HEK293 (cell line): ENCODE results near the gene SMIM36.

Experiments
- CTCF ChIA-PET: fragments of 350-600 bp; formaldehyde crosslinking; extraction: SDS; loops from one replicate; lab custom pipeline; 2021; ENCODE audit warnings: antibody characterized with exemption; lab: Yijun Ruan, JAX
- POLR2A ChIA-PET: fragments of 300-600 bp; formaldehyde crosslinking; extraction: SDS; loops from one replicate; lab custom pipeline; 2020; ENCODE audit warnings: antibody characterized with exemption, inconsistent platforms; lab: Yijun Ruan, JAX
- H3K27ac ChIP-seq: fragments of 200-500 bp; sonication (Bioruptor generic); 2 replicates; pipeline ENCODE4 v1.5.1; 2014; ENCODE audit warnings: low read depth, low read length, control low read depth, inconsistent platforms; ENCODE audit errors: extremely low read depth
- H3K36me3 ChIP-seq, 2 experiments: fragments of 200-500 bp in 1 of 2; sonication (Bioruptor generic) in 1 of 2; 1 replicate in 1 of 2; 2 replicates in 1 of 2; pipeline ENCODE4 v1.5.1; 2014 to 2017; ENCODE audit warnings: inconsistent platforms in 2 of 2, low read length in 2 of 2; ENCODE audit not compliant: control insufficient read depth in 2 of 2, insufficient read depth in 1 of 2
- H3K4me1 ChIP-seq: fragments of 200-500 bp; sonication (Bioruptor generic); 2 replicates; pipeline ENCODE4 v1.5.1; 2014; ENCODE audit warnings: mild to moderate bottlenecking, low read length, inconsistent platforms; ENCODE audit not compliant: control insufficient read depth, insufficient read depth
- H3K4me3 ChIP-seq: 2 replicates; pipeline ENCODE4 v1.5.1; 2011; ENCODE audit warnings: low read depth, mild to moderate bottlenecking, control low read depth, low read length, moderate library complexity
- H3K9me3 ChIP-seq: fragments of 200-500 bp; sonication (Bioruptor generic); 2 replicates; pipeline ENCODE4 v1.5.1; 2014; ENCODE audit warnings: low read depth, low read length, inconsistent platforms; ENCODE audit not compliant: control insufficient read depth, insufficient read depth
- MZF1 ChIP-seq: fragments of 450-650 bp; formaldehyde crosslinking; IDR thresholded peaks from 2 replicates; pipeline ENCODE4 v1.5.1; 2017; ENCODE audit warnings: missing biosample characterization, missing genetic modification characterization, borderline replicate concordance
- PRDM2 ChIP-seq: fragments of 450-650 bp; formaldehyde crosslinking; IDR thresholded peaks from 2 replicates; pipeline ENCODE4 v1.5.1; 2016; ENCODE audit warnings: missing biosample characterization, missing genetic modification characterization, borderline replicate concordance
- PRDM6 ChIP-seq: fragments of 450-650 bp; formaldehyde crosslinking; IDR thresholded peaks from 2 replicates; pipeline ENCODE4 v1.5.1; 2017; ENCODE audit warnings: missing biosample characterization, missing genetic modification characterization
- ZBTB10 ChIP-seq: fragments of 450-650 bp; formaldehyde crosslinking; IDR thresholded peaks from 2 replicates; pipeline ENCODE4 v1.5.1; 2016; ENCODE audit warnings: missing biosample characterization, missing genetic modification characterization
- ZFHX2 ChIP-seq: fragments of 450-650 bp; formaldehyde crosslinking; conservative IDR thresholded peaks from 2 replicates; pipeline ENCODE4 v1.5.1; 2016; ENCODE audit warnings: missing biosample characterization, missing genetic modification characterization
- ZFP41 ChIP-seq: fragments of 450-650 bp; formaldehyde crosslinking; IDR thresholded peaks from 2 replicates; pipeline ENCODE4 v1.5.1; 2016; ENCODE audit warnings: missing biosample characterization, missing genetic modification characterization, borderline replicate concordance
- ZNF146 ChIP-seq: fragments of 450-650 bp; formaldehyde crosslinking; IDR thresholded peaks from 2 replicates; pipeline ENCODE4 v1.5.1; 2016; ENCODE audit warnings: missing biosample characterization, missing genetic modification characterization
- ZNF16 ChIP-seq: fragments of 450-650 bp; formaldehyde crosslinking; IDR thresholded peaks from 2 replicates; pipeline ENCODE4 v1.5.1; 2016; ENCODE audit warnings: low read depth, missing biosample characterization, missing genetic modification characterization
- ZNF24 ChIP-seq: fragments of 450-650 bp; formaldehyde crosslinking; IDR thresholded peaks from 2 replicates; pipeline ENCODE4 v1.5.1; 2016; ENCODE audit warnings: missing biosample characterization, missing genetic modification characterization
- ZNF423 ChIP-seq: fragments of 450-650 bp; formaldehyde crosslinking; IDR thresholded peaks from 2 replicates; pipeline ENCODE4 v1.5.1; 2016; ENCODE audit warnings: missing biosample characterization, missing genetic modification characterization
- ZNF48 ChIP-seq: fragments of 450-650 bp; formaldehyde crosslinking; IDR thresholded peaks from 2 replicates; pipeline ENCODE4 v1.5.1; 2016; ENCODE audit warnings: missing biosample characterization, missing genetic modification characterization
- ZNF501 ChIP-seq: fragments of 450-650 bp; formaldehyde crosslinking; IDR thresholded peaks from 2 replicates; pipeline ENCODE4 v1.5.1; 2016; ENCODE audit warnings: missing biosample characterization, missing genetic modification characterization
- ZNF555 ChIP-seq: fragments of 450-650 bp; formaldehyde crosslinking; conservative IDR thresholded peaks from 2 replicates; pipeline ENCODE4 v1.5.1; 2017; ENCODE audit warnings: missing biosample characterization, mild to moderate bottlenecking, missing genetic modification characterization, inconsistent platforms
- ZNF645 ChIP-seq: fragments of 450-650 bp; formaldehyde crosslinking; IDR thresholded peaks from 2 replicates; pipeline ENCODE4; 2016; ENCODE audit warnings: missing biosample characterization, missing genetic modification characterization
- ZNF660 ChIP-seq: fragments of 450-650 bp; IDR thresholded peaks from 2 replicates; pipeline ENCODE4 v1.5.1; 2018; ENCODE audit warnings: missing biosample characterization, mild to moderate bottlenecking, missing genetic modification characterization
- ZNF664 ChIP-seq: fragments of 450-650 bp; formaldehyde crosslinking; IDR thresholded peaks from 2 replicates; pipeline ENCODE4 v1.5.1; 2016; ENCODE audit warnings: missing biosample characterization, missing genetic modification characterization
- ZSCAN18 ChIP-seq: fragments of 450-650 bp; formaldehyde crosslinking; IDR thresholded peaks from 2 replicates; pipeline ENCODE4 v1.5.1; 2016; ENCODE audit warnings: missing biosample characterization, missing genetic modification characterization
- ZXDB ChIP-seq: fragments of 450-650 bp; formaldehyde crosslinking; IDR thresholded peaks from 2 replicates; pipeline ENCODE4 v1.5.1; 2016; ENCODE audit warnings: missing biosample characterization, missing genetic modification characterization

Gene SMIM36

GRCh38 chr17:55414983-55415382 lies 96.3 kb downstream of the SMIM36 start:
- Histone ChIP-seq H3K9me3 (no peaks in the 10 kb centered on the region), H3K36me3 (peaks cover 32 to 48% of the 10 kb centered on the region in 2 experiments), H3K4me1 (peaks cover under 1% of the 10 kb centered on the region; the same call in 1 of the 2 replicates), H3K4me3 (no peak overlapping the region), H3K27ac (no peak overlapping the region)
- CTCF ChIA-PET = interaction anchor here (0.6 to 1.0 kb wide), 2 partner anchors 52 to 60 kb away, joined by 3 to 4 read pairs; no protein-coding TSS in a partner anchor
- POLR2A ChIA-PET = no interaction called here
- TF ChIP-seq ZNF645 (tag by site-specific recombination) = no peak
- no peak for TF ChIP-seq PRDM6
- TF ChIP-seq PRDM2 = no peak
- no peak for TF ChIP-seq ZNF660 (tag by site-specific recombination)
- TF ChIP-seq ZNF501 (tag by site-specific recombination) = no peak

- Histone ChIP-seq H3K27ac (no peak overlapping the region), H3K4me3 (no peak overlapping the region), H3K9me3 (no peaks in the 10 kb centered on the region), H3K36me3 (peaks cover 42 to 53% of the 10 kb centered on the region in 2 experiments), H3K4me1 (no peaks in the 10 kb centered on the region)
- TF ChIP-seq ZNF48 (tag by site-specific recombination) = no peak
- TF ChIP-seq ZSCAN18 (tag by site-specific recombination) = no peak
- TF ChIP-seq MZF1 (tag by site-specific recombination) = no peak
- TF ChIP-seq ZNF555 (tag by site-specific recombination) = no peak
- POLR2A ChIA-PET = no interaction called here
- CTCF ChIA-PET = interaction anchor here (1.1 kb wide), 1 partner anchor 59 kb away, joined by 5 read pairs; no protein-coding TSS in a partner anchor
Observed at GRCh38 chr17:55413825-55414489, 97.3 kb downstream of the SMIM36 start.

- H3K9me3 ChIP-seq = no peaks in the 10 kb centered on the region
- H3K4me3 ChIP-seq = no peak overlapping the region
- H3K36me3 ChIP-seq = peaks cover 53 to 74% of the 10 kb centered on the region in 2 experiments
- ChIA-PET CTCF (no interaction called here), POLR2A (no interaction called here)
- no peaks in the 10 kb centered on the region for H3K4me1 ChIP-seq
- no peak overlapping the region for H3K27ac ChIP-seq
- no peak for TF ChIP-seq ZNF16 (tag by site-specific recombination)
- no peak for TF ChIP-seq ZFP41 (tag by site-specific recombination)
- no peak for TF ChIP-seq ZNF555 (tag by site-specific recombination)
- TF ChIP-seq ZNF24 (tag by site-specific recombination) = no peak
- no peak for TF ChIP-seq ZNF146 (tag by site-specific recombination)
- no peak for TF ChIP-seq ZFHX2 (tag by site-specific recombination)
- no peak for TF ChIP-seq ZNF664 (tag by site-specific recombination)
- no peak for TF ChIP-seq ZXDB (tag by site-specific recombination)
- TF ChIP-seq ZBTB10 (tag by site-specific recombination) = no peak
- no peak for TF ChIP-seq ZNF423 (tag by site-specific recombination)
Observed at GRCh38 chr17:55411463-55411855, 99.8 kb downstream of the SMIM36 start.
